GM18858 (cell line): Measurements from ENCODE around the gene FHOD3.
"Not testable (repeated sequence)": the region's sequence is repeated elsewhere in the genome, so short reads cannot be mapped to it uniquely, and the experiment has no call there.

ENCODE experiments used
- ATAC-seq: cut with Tn5 transposase; IDR thresholded peaks from one replicate; pipeline ENCODE4 v1.9.1; 2021; ENCODE audit not compliant: unreplicated experiment

The FHOD3 gene

GRCh38 chr18:36688020-36688965 lies 390.8 kb downstream of the FHOD3 start:
- peak; percentile 71 for ATAC-seq

DNA sequence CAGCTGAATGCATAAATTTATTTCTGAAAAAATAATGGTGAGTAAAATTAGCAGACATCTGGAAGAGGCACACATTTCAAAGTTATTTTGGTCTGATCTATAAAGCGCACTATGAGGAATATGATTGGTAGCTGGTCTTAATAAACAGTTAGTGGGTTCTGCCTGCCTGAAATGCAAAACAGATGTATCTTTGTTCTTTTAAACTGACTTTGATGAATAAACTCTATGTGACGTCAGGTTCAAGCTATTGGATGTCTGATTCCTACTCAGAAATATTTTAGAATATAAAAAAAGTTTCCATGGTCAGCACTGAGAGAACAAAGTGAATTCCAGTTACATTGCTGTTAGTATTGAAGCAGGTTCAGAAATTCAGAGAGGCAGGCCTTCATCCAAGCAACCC lies 394.9 kb downstream of the FHOD3 start:
- ATAC-seq = no peak

- no peak for ATAC-seq
Observed at GRCh38 chr18:36692921-36693332, 395.4 kb downstream of the FHOD3 start.

DNA sequence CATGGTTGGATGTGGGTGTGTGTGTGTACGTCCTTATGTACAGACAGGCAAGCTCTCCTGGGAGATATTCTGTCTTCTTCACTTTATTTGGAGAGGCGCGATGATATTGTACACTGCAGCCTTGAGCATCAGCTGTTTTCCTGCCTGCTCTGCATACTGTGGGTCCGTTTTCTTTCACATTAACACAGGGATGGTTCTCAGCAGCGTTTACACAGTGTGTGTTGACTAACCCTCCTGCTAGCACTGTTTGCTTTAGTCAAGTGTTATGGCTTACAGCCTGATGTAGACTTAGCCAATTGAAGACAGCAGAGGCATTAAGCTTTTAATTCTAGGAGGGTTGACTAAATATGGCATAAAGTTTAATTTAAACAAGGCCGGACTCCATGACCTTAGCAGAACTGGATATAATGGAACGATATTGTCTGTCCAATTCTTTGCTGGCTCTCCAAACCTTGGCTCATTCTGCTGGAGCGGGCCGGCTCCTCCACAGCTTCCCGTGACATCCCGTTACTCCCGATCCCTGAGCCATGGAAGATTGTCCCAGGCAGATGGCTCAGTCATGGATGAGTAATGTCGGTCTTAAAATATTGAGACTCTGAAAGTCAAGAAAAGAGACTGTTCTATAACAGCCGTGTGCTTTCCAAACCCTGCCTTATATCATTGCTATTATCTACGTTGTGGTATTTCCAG lies 396.6 kb downstream of the FHOD3 start:
- no peak for ATAC-seq

DNA sequence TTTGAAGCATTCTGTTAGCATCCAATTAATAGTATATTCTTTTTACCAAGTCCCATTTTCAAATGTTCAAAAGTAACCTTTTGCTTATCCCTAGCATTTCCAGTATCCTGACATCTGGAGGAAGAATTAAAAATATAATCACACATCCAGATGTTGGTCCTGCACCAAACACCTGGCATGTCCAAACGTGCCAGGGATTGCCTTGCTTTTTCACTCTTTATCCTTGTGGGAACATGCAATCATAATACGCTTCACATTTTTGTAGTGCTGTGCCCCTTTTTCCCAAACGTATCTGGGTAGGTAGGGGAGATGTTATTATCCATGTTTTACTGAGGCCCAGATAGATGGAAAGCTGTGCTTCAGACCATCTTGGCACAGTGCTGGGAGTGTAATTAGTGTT lies 398.3 kb downstream of the FHOD3 start:
- ATAC-seq = no peak

DNA sequence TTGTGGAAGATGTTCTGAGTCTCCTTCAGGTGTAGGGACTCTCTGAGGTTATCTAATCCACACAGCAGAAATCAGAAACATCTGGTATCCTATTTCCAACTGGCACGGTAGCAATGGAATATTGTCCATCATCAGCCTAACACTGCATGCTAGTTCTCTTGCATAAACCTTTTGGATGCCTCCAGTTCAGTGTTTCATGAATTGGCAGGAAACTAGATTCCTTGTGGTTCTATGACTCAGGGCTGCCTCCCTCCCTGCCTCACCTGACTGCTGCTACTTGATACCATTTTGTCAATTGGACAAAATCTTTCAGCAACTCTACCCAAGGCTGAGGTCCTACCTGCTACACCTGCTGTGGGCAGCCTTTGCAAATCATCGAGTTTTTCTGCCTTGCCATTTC lies 400.4 kb downstream of the FHOD3 start:
- no peak for ATAC-seq

DNA sequence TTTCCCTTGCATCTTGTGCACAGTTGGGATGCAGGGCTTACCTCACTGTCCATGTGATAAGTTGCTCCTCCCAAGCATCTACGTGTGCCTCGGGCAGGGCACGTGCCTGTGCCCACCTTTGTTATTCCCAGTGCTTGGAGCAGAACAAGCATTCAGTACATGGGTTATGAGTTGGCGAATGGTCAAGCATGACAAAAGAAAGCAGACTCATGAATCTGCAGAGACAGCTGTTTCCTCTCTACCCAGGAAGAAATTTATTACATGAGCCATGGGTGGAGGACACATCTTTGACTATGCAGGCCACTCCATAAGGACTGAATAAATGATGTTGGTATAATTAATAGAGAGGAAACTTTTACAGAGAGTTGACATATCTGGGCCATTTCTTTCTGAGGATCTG lies 403.4 kb downstream of the FHOD3 start:
- ATAC-seq = no peak

DNA sequence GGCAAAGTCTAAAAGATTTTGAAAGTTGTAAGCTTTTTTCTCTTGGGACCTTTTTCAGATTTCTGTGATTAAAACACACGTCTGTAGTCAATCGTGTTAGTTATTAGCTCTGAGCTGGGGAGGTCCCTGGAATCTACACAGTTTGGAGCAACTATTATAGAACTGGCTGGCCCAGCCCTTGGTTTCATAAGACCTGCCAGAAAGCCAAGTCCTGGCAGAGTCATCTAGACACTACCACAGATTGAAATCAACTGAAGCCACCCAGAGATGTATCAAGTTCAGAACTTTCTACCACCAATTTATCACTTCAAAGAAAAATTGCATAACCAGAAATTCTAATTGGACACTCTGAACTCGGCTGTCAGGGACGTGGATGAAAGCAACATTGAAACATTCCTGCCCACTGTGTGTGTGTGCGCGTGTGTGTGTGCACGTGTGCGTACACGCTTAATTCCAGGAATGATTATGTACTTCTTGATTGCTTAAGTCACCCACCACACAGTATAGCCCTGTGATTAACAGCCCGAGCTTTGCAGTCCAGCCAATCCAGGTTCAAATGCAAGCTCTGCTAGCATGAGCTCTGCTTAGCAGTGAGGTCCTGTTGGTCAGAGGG lies 405.0 kb downstream of the FHOD3 start:
- ATAC-seq = no peak

GRCh38 chr18:36704156-36704555 lies 406.6 kb downstream of the FHOD3 start:
- no peak for ATAC-seq

DNA sequence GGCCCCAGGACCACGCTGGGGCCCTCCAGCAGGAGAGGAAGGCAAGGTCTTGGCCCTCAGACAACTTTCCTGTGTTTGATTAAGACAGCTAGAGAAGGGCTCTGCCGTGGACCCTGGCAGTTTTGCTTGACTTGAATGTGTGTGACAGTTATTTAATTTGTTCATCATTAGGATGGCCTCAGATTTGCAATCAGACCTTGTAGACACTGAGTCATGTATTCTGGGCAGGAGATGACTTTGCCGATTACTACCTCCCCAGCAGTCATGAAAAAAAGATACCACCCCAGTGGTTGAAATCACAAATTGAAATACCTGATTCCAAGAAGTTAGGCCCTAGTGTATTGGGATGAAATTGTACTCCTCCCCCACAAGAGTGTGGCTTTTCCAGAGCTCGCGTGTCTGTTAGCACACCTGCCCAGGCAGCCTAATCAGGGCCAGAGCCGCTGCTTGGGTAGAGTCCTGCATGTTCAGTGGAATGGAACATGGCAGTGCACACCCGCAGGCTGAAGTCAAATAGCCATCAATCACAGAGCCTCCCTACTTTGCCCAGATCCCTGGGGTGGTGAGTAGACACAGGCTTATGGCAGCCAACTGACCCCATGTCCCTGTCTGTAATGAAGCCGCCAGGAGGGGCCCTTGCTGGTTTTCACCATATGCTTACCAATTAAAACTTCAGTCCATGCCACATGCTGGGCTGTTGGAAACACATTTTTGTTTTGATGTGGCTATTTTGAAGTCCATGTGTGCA lies 408.8 kb downstream of the FHOD3 start:
- no peak for ATAC-seq

DNA sequence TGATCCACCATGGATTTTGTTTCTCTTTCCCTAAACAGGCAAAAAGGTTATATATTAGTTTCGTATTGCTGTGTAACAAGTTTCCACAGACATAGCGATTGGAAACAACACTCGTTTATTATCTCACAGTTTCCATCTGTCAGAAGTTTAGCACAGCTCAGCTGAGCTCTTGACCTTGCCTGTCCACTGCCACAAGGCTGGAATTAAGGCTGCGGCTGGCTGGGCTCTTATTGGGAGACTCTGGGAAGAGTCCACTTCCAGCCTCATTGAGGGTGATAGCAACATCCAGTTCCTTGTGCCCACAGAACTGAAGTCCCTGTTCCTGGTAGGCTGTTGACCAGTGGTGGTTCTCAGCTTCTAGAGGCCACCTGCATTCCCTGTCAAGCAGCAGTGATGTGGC lies 410.9 kb downstream of the FHOD3 start:
- ATAC-seq = no peak

DNA sequence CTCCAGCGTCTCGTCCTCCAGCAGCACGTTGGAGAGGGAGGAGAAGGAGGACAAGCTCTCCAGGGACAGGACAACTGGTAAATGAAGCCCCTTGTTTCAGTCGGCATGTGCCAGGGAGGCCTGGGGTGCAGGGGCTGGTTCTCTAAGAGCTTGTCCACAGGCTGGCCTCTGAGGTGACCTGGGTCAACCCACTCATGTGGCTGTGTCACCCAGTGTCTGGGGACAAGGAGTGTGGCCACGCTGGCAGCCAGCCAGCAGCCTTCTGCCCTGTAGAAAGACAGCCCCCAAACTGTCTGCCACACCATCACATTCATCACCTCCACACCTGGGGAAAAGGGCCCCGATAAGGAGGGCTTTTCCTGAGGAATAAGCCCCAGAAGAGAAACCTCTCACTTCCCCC lies 411.8 kb downstream of the FHOD3 start:
- no peak for ATAC-seq

- ATAC-seq = no peak
Observed at GRCh38 chr18:36711014-36711725, 413.7 kb downstream of the FHOD3 start.

GRCh38 chr18:36711813-36712444 lies 414.4 kb downstream of the FHOD3 start:
- ATAC-seq = no peak

DNA sequence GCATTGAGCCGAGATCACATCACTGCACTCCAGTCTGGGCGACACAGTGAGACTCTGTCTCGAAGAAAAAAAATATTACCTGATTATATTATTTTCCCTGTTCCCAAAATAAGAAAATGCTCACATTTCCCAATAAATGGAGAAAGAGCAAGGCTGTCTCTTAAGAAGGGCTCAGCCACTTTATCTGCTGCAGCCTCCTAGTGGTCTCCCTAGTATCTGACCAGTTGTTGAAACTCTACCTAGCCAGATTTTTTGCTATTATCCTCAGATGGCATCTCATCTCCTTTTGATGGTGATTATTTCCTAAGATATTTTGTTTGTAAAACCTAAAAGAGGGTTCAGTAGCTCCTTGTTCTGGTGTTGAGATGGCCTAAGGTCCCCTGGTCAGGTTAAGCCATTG lies 417.0 kb downstream of the FHOD3 start:
- no peak for ATAC-seq

- ATAC-seq = no peak
Observed at GRCh38 chr18:36717422-36718110, 420.1 kb downstream of the FHOD3 start.

DNA sequence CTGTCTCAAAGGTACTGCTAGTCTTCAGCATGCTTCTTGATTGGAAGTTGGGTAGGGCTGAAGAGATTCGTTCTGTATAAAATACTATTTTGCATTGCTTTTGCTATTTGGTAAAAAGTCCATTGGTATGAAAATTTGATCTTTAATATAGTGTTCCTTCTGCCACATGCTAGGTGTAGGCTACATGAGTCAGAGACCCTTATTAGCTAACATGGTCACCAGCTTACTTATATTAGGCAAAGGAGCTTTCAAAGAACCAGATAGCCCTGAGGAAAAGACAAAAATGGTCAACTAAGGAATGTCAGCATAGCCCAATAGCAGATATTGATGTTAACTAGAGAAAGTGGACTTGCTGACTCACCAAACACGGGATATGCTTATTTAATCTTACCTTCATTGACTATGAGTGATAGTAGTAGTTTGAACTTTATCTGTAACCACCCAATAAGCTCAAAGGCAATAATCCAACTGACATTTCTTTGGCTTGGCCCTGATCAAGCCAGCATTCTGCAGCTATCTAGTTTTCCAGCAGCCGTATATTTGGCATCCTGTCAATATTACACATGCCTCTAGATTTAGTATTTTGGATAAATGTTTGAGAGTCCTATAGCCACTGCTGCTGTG lies 421.3 kb downstream of the FHOD3 start:
- no peak for ATAC-seq

DNA sequence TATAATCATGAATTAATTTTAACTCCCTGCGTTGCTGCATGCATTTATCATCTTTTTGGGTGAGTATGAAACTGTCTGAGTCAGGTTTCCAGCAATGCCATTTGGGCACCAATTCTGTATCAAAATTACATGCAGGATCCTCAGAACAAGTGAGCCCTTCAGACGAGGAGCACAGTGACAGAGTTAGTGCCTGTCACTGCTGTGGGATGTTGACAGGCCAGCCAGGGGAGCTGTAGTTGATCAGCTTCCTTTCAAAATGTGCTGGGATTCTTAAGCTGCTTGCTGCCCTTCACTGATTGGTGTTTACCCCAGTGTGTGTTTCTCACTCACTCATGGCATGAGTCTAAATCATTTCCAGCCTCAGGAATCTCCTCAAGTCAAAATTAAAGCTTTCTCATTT lies 422.1 kb downstream of the FHOD3 start:
- ATAC-seq = no peak

GRCh38 chr18:36721351-36721750 lies 423.8 kb downstream of the FHOD3 start:
- not testable (repeated sequence) for ATAC-seq
